CD8-positive, alpha-beta memory T cell (primary cell): ENCODE data around the gene NFATC2. TPM values are rescaled to one million over a fixed set of nuclear protein-coding genes. Genes with fewer than 3 reads are reported as not detected.

Source experiments
- CTCF ChIA-PET: fragments of 350-600 bp; sonication (Branson Sonifier 250); formaldehyde crosslinking; loops from one replicate; lab custom pipeline; 2021; ENCODE audit warnings: antibody characterized with exemption; lab: Charles Lee
- POLR2A ChIA-PET: fragments of 350-600 bp; sonication (Branson Sonifier 250); formaldehyde crosslinking; loops from one replicate; lab custom pipeline; 2021; ENCODE audit warnings: antibody characterized with exemption; lab: Charles Lee
- DNase-seq, 5 donors: peaks; one replicate each; pipeline versions ENCODE4 v3.0.0 to v3.0.0-alpha.2; 2020 to 2022; ENCODE audit warnings: mixed read lengths in 1 of 5
- H3K27ac ChIP-seq: one replicate; pipeline ENCODE4 v1.7.0; 2013; ENCODE audit warnings: low read depth, mild to moderate bottlenecking, low read length, moderate library complexity
- H3K27me3 ChIP-seq: 2 replicates; pipeline ENCODE4 v1.7.0; 2013; ENCODE audit warnings: low read length, mild to moderate bottlenecking; ENCODE audit not compliant: insufficient read depth, poor library complexity, severe bottlenecking
- H3K36me3 ChIP-seq: 2 replicates; pipeline ENCODE4 v1.7.0; 2013; ENCODE audit warnings: mild to moderate bottlenecking, low read length, moderate library complexity; ENCODE audit not compliant: insufficient read depth
- H3K4me1 ChIP-seq: 2 replicates; pipeline ENCODE4 v1.7.0; 2013; ENCODE audit warnings: mild to moderate bottlenecking, low read length, moderate library complexity; ENCODE audit not compliant: insufficient read depth
- H3K4me3 ChIP-seq: 2 replicates; pipeline ENCODE4 v1.7.0; 2013; ENCODE audit warnings: mild to moderate bottlenecking, low read length
- H3K9me3 ChIP-seq: 2 replicates; pipeline ENCODE4 v1.7.0; 2013; ENCODE audit warnings: mild to moderate bottlenecking, low read length
- H3K27ac Mint-ChIP-seq, 8 donors: one replicate each; pipeline ENCODE4 v1.8.0; 2020 to 2021; ENCODE audit warnings: mixed read lengths in 8 of 8, mild to moderate bottlenecking in 6 of 8, inconsistent platforms in 3 of 8, moderate library complexity in 3 of 8
- H3K27me3 Mint-ChIP-seq, 2 donors: one replicate each; pipeline ENCODE4 v1.8.0; 2020 to 2021; ENCODE audit warnings: mixed read lengths in 2 of 2, mild to moderate bottlenecking in 1 of 2, moderate library complexity in 1 of 2
- H3K36me3 Mint-ChIP-seq, 3 donors: one replicate each; pipeline ENCODE4 v1.8.0; 2020 to 2021; ENCODE audit warnings: mixed read lengths in 3 of 3, inconsistent platforms in 1 of 3, mild to moderate bottlenecking in 1 of 3
- H3K4me1 Mint-ChIP-seq, 3 donors: one replicate each; pipeline ENCODE4 v1.8.0; 2020 to 2021; ENCODE audit warnings: mixed read lengths in 3 of 3, inconsistent platforms in 1 of 3, mild to moderate bottlenecking in 1 of 3
- H3K4me3 Mint-ChIP-seq, 7 donors: one replicate each; pipeline ENCODE4 v1.8.0; 2020 to 2021; ENCODE audit warnings: mixed read lengths in 7 of 7, mild to moderate bottlenecking in 6 of 7, moderate library complexity in 4 of 7, inconsistent platforms in 2 of 7
- H3K9me3 Mint-ChIP-seq, 5 donors: one replicate each; pipeline ENCODE4 v1.8.0; 2020 to 2022; ENCODE audit warnings: mixed read lengths in 5 of 5, mild to moderate bottlenecking in 3 of 5, moderate library complexity in 2 of 5, inconsistent platforms in 1 of 5
- polyA plus RNA-seq: library from polyadenylated mRNA; unstranded; fragments of 300-500 nt; fragmentation: Illumina TruSeq; gene quantifications from one replicate; pipeline ENCODE4 v1.2.3, GENCODE V29; 2021
- total RNA-seq, 2 experiments: library from RNA; stranded (reverse); gene quantifications; one replicate each; pipeline ENCODE4 v1.2.3, GENCODE V29; 2021

The NFATC2 gene
- total and polyA plus RNA-seq, 3 experiments from 2014 or later: 52.1 to 64.4 (median 63.0) TPM

DNA sequence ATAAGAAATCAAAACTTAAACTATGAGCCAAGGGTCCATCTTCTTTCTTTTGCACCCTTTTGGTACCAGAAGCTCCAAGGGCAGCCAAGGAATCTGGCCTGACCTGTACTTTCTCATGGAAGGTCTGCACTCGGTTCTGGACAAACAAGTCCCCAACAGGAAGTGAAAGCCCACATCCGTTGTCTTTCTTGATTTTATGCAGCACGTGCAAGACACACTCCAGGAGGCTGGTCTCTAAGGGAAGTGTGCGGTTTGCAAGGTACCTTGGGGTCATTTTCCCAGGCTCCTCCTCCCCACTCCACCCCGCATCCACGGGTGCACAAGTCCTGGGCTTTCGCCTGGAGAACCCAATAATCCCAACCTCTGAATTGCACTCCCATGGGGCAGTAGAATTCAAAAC is 101.9 kb downstream of the NFATC2 start:
- Histone ChIP-seq H3K4me1 (peaks cover 22% of the 10 kb centered on the region), H3K4me3 (no peak overlapping the region), H3K9me3 (no peaks in the 10 kb centered on the region), H3K27ac (no peak overlapping the region), H3K36me3 (peaks cover under 1% of the 10 kb centered on the region), H3K27me3 (no peaks in the 10 kb centered on the region)
- Mint-ChIP-seq H3K4me1 (peaks cover 70 to 89% (median 78%) of the 10 kb centered on the region in 3 donors), H3K4me3 (peak overlapping the region; percentile 35 to 72 (median 64)), H3K27ac (peak overlapping the region; percentile 71 to 95 (median 86)), H3K9me3 (no peaks in the 10 kb centered on the region), H3K36me3 (peaks cover 5 to 80% (median 31%) of the 10 kb centered on the region in 3 donors), H3K27me3 (peaks cover 0 to 7% of the 10 kb centered on the region in 2 donors)
- CTCF ChIA-PET: interaction anchor here (1.7 kb wide), 1 partner anchor 23 kb away, joined by 7 read pairs; no protein-coding TSS in a partner anchor
- no peak for DNase-seq
- POLR2A ChIA-PET: no interaction called here

DNA sequence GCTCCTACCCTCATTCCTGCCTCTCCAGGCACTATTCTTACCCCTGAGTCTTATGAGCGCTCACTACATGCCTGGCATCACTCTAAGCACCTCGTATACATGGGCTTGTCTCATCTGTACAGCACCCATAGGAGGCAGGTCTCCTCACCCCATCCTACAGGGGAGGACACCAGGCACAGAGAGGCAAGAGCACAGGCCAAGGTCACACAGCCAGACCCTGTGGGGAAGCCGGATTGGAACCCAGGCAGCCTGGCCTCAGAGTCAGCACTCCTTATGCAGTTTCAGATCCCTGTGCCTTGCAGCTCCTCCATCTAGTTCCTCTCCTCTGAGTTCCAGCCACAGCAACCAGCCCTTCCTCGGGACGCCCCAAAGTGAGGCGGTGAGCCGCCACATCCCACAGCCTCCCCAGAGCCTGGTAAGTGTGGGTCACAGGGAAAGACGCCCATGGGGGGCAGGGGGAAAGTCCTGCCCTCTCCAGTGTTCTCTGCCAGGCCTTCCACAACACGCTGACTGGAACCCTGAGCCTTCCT is 103.3 kb downstream of the NFATC2 start:
- Mint-ChIP-seq H3K27me3 (peaks cover 0 to 7% of the 10 kb centered on the region in 2 donors), H3K9me3 (no peaks in the 10 kb centered on the region), H3K4me1 (peaks cover 64 to 87% (median 74%) of the 10 kb centered on the region in 3 donors), H3K4me3 (peak overlapping the region in 3 of 7 donors; percentile 19 to 50 (median 37)), H3K36me3 (peaks cover 8 to 81% (median 40%) of the 10 kb centered on the region in 3 donors), H3K27ac (peak overlapping the region; percentile 70 to 91 (median 83))
- ChIA-PET CTCF (interaction anchor here (1.7 kb wide), 1 partner anchor 21 kb away, joined by 7 read pairs; no protein-coding TSS in a partner anchor), POLR2A (no interaction called here)
- peaks cover 22% of the 10 kb centered on the region for H3K4me1 ChIP-seq
- no peak overlapping the region for H3K27ac ChIP-seq
- H3K36me3 ChIP-seq: peaks cover 13% of the 10 kb centered on the region
- H3K27me3 ChIP-seq: no peaks in the 10 kb centered on the region
- no peak for DNase-seq
- no peak overlapping the region for H3K4me3 ChIP-seq
- no peaks in the 10 kb centered on the region for H3K9me3 ChIP-seq

DNA sequence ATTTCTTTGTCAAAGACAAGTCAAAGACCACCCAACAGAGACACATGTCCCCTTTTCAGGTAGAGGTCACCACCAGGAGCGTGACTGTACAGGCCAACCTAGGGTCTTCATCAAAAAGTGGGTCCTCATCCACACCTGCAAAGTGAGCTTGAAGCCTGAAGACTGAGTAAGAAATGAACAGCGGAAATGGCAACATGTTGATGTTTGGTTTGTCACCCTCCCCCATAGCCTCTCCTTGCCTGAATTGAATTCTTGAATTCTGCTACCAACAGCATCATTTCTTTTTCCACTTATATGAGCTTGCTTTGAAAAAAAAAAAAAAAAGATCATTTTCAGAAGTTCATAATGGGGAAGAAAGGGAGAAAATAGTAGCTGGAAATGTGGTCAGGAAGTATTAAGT is 104.4 kb downstream of the NFATC2 start:
- no peak overlapping the region for H3K4me3 ChIP-seq
- ChIA-PET POLR2A (interaction anchor here (0.8 kb wide), 1 partner anchor 63 kb away, joined by 5 read pairs; no protein-coding TSS in a partner anchor), CTCF (interaction anchor here (2.1 kb wide), 1 partner anchor 52 kb away, joined by 8 read pairs; no protein-coding TSS in a partner anchor)
- Mint-ChIP-seq H3K4me1 (peaks cover 61 to 80% (median 70%) of the 10 kb centered on the region in 3 donors), H3K36me3 (peaks cover 11 to 80% (median 40%) of the 10 kb centered on the region in 3 donors), H3K9me3 (no peaks in the 10 kb centered on the region), H3K27ac (peak overlapping the region; percentile 51 to 87 (median 80)), H3K4me3 (peak overlapping the region in 5 of 7 donors; percentile 37 to 64 (median 42)), H3K27me3 (peaks cover 0 to 7% of the 10 kb centered on the region in 2 donors)
- H3K4me1 ChIP-seq: peaks cover 22% of the 10 kb centered on the region
- no peak for DNase-seq
- H3K9me3 ChIP-seq: no peaks in the 10 kb centered on the region
- peaks cover 23% of the 10 kb centered on the region for H3K36me3 ChIP-seq
- H3K27ac ChIP-seq: peak overlapping the region; percentile 47
- H3K27me3 ChIP-seq: no peaks in the 10 kb centered on the region

DNA sequence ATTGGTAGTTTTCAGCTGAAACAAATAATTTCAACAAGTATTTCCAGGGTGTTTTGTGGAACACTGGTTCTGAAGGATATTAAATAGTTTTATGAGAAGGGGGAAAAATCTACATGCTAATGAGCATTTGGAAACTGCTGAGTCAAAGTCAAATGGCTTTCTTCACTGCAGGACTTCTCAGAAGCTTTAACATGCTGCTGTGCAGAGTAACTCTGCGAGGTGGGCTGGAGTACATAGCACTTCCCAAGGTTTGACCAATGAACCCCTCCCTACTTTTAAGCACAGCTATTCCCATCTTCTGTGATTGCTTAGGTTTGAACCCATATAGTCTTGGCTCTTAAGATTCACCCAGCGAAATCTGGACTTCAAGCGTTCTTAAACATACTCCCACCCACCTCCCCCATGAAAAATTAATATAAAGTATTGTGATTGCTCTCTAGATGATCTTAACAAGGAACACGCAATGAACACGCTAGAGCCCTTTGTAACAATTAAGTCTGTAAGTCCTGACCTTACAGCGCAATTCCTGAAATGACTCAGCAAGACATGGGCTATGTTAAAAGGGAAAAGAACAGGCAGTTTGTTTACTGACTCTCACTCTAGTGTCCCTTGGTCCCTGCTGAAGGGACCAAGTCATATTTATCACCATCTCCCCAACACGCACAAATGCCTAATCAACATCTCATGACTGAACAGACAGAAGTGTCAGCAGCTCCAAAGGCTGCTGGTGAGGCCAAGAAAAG is 105.2 kb downstream of the NFATC2 start:
- no peak overlapping the region for H3K4me3 ChIP-seq
- H3K27me3 ChIP-seq: no peaks in the 10 kb centered on the region
- peaks cover 15 to 82% (median 44%) of the 10 kb centered on the region in 3 donors for H3K36me3 Mint-ChIP-seq
- peak overlapping the region; percentile 47 for H3K27ac ChIP-seq
- H3K9me3 Mint-ChIP-seq: no peaks in the 10 kb centered on the region
- peak overlapping the region in 5 of 7 donors; percentile 5 to 76 (median 38) for H3K4me3 Mint-ChIP-seq
- POLR2A ChIA-PET: interaction anchor here (0.8 to 1.0 kb wide), 2 partner anchors 22 to 64 kb away, joined by 5 to 7 read pairs; no protein-coding TSS in a partner anchor
- H3K36me3 ChIP-seq: peaks cover 30% of the 10 kb centered on the region
- CTCF ChIA-PET: interaction anchor here (2.1 kb wide), 1 partner anchor 52 kb away, joined by 8 read pairs; no protein-coding TSS in a partner anchor
- H3K4me1 ChIP-seq: peaks cover 22% of the 10 kb centered on the region
- peaks cover 0 to 7% of the 10 kb centered on the region in 2 donors for H3K27me3 Mint-ChIP-seq
- H3K9me3 ChIP-seq: no peaks in the 10 kb centered on the region
- peak overlapping the region; percentile 51 to 87 (median 80) for H3K27ac Mint-ChIP-seq
- H3K4me1 Mint-ChIP-seq: peaks cover 65 to 81% (median 74%) of the 10 kb centered on the region in 3 donors
- DNase-seq: no peak

DNA sequence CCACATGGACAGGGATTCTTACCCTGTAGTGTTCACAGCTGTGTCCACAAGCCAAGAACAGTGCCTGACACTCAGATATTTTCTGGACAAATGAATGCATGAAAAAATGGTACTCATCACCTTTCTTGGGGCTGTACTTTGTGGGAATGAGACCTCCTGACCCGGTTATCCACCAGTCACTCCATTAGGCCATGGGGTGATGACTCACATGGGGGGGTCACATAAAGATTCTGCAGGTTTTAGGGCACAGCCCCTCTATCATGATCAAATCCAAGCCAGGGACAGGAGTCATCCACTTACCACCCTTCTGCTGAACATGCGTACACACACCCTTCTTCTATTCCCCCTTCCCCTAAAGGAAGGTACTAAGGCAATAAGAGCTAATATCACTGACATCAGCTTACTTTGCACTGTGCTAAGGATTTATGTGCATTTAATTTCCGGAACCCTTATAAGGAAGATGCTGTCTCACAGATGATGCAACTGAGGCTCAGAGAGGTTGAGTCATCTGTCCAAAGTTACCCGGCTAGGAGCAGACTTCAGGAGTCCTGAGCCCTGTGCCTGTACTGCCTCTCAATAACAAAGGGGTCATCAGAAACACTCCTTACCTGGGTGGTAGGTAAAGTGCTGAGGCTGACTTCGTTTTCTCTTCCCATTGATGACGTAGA is 107.8 kb downstream of the NFATC2 start:
- no peak for DNase-seq
- no peaks in the 10 kb centered on the region for H3K9me3 Mint-ChIP-seq
- ChIA-PET CTCF (no interaction called here), POLR2A (interaction anchor here (0.5 to 0.7 kb wide), 2 partner anchors 597 to 872 kb away, joined by 3 to 9 read pairs; no protein-coding TSS in a partner anchor)
- peaks cover 27% of the 10 kb centered on the region for H3K4me1 ChIP-seq
- no peak overlapping the region for H3K4me3 Mint-ChIP-seq
- no peaks in the 10 kb centered on the region for H3K9me3 ChIP-seq
- H3K4me3 ChIP-seq: no peak overlapping the region
- H3K27ac ChIP-seq: no peak overlapping the region
- H3K36me3 Mint-ChIP-seq: peaks cover 15 to 91% (median 48%) of the 10 kb centered on the region in 3 donors
- peak overlapping the region in 4 of 8 donors; percentile 43 to 78 (median 62) for H3K27ac Mint-ChIP-seq
- H3K36me3 ChIP-seq: peaks cover 37% of the 10 kb centered on the region
- H3K27me3 ChIP-seq: no peaks in the 10 kb centered on the region
- H3K27me3 Mint-ChIP-seq: peaks cover 0 to 7% of the 10 kb centered on the region in 2 donors
- peaks cover 67 to 84% (median 82%) of the 10 kb centered on the region in 3 donors for H3K4me1 Mint-ChIP-seq

DNA sequence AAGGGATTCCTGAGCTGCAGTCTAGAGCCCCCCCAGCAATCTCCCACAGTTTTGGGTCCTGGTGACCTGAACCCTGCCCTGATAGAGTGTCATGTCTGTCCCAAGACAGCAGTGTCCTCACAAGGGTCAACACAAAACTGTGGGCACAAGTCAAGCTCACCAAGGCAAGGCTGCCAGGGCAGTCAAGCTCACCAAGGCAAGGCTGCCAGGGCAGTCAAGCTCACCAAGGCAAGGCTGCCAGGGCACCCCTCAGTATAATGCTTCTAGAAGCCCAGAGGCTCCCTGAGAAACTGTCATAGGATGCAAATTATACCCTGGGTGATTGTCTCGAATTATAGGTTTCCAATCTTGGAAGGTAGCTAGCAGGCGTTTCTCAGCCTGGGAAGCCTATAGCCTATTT is 108.5 kb downstream of the NFATC2 start:
- Mint-ChIP-seq H3K4me3 (no peak overlapping the region), H3K4me1 (peaks cover 67 to 84% (median 82%) of the 10 kb centered on the region in 3 donors), H3K9me3 (no peaks in the 10 kb centered on the region), H3K27me3 (peaks cover 0 to 4% of the 10 kb centered on the region in 2 donors), H3K36me3 (peaks cover 15 to 91% (median 49%) of the 10 kb centered on the region in 3 donors), H3K27ac (peak overlapping the region in 3 of 8 donors; percentile 23 to 51 (median 38))
- Histone ChIP-seq H3K27ac (no peak overlapping the region), H3K4me3 (no peak overlapping the region), H3K36me3 (peaks cover 44% of the 10 kb centered on the region), H3K9me3 (no peaks in the 10 kb centered on the region), H3K27me3 (no peaks in the 10 kb centered on the region), H3K4me1 (peaks cover 27% of the 10 kb centered on the region)
- DNase-seq: no peak
- ChIA-PET POLR2A (interaction anchor here (0.7 kb wide), 1 partner anchor 15 kb away, joined by 3 read pairs; no protein-coding TSS in a partner anchor), CTCF (no interaction called here)

DNA sequence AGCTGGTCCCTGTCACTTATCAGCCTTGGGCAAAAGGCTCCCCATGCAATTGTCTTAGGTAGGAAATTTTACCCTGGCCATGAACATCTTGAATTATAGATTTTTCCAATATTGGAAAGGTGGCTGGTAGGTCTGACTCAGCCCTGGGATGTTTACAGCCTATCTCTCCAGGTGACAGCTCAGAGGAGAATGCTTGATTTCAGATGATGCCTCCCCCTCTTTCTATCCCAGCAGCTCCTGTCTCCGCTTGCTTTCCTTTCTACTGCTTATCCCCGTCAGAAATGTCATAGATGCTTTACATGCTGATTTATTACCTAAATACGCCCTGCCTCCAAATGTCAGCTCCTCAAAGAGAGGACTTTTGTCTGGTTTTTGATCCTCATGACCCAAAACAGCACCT is 109.6 kb downstream of the NFATC2 start:
- Histone ChIP-seq H3K9me3 (no peaks in the 10 kb centered on the region), H3K36me3 (peaks cover 45% of the 10 kb centered on the region), H3K27me3 (no peaks in the 10 kb centered on the region), H3K4me1 (peaks cover 18% of the 10 kb centered on the region), H3K27ac (no peak overlapping the region), H3K4me3 (no peak overlapping the region)
- DNase-seq: no peak
- Mint-ChIP-seq H3K4me1 (peaks cover 62 to 84% (median 81%) of the 10 kb centered on the region in 3 donors), H3K27me3 (peaks cover 0 to 2% of the 10 kb centered on the region in 2 donors), H3K9me3 (no peaks in the 10 kb centered on the region), H3K36me3 (peaks cover 14 to 92% (median 47%) of the 10 kb centered on the region in 3 donors), H3K4me3 (peak overlapping the region in 3 of 7 donors; percentile 0 to 20 (median 15)), H3K27ac (peak overlapping the region in 7 of 8 donors; percentile 39 to 85 (median 62))
- ChIA-PET CTCF (no interaction called here), POLR2A (no interaction called here)
